GM12872 (cell line): ENCODE measurements around the gene ABCG5.

Source experiments
- CTCF ChIP-seq: IDR thresholded peaks from 3 replicates; pipeline ENCODE4 v1.5.1; 2011; ENCODE audit warnings: low read depth, mild to moderate bottlenecking, low read length, moderate library complexity; ENCODE audit not compliant: insufficient read depth

Gene ABCG5

GRCh38 chr2:43802135-43802534 lies 36.5 kb downstream of the ABCG5 start:
- TF ChIP-seq CTCF, result no peak

GRCh38 chr2:43800894-43801293 lies 37.7 kb downstream of the ABCG5 start:
- no peak for TF ChIP-seq CTCF

GRCh38 chr2:43798300-43798699 lies 40.3 kb downstream of the ABCG5 start:
- peak; percentile 24; the same call in 1 of the 3 replicates for TF ChIP-seq CTCF

- no peak for TF ChIP-seq CTCF
These were observed 42.4 kb downstream of the ABCG5 start for GRCh38 chr2:43796206-43796605.

GRCh38 chr2:43794956-43795355 lies 43.7 kb downstream of the ABCG5 start:
- no peak for TF ChIP-seq CTCF

GRCh38 chr2:43792653-43793052 lies 46.0 kb downstream of the ABCG5 start:
- TF ChIP-seq CTCF, result no peak

GRCh38 chr2:43791035-43791765 lies 47.4 kb downstream of the ABCG5 start:
- TF ChIP-seq CTCF, result no peak

GRCh38 chr2:43790147-43790546 lies 48.5 kb downstream of the ABCG5 start:
- no peak for TF ChIP-seq CTCF
